Bronchial epithelial cell (primary cell): ENCODE results near the gene BAIAP3. TPM values are rescaled to one million over a fixed set of nuclear protein-coding genes. Genes with fewer than 3 reads are reported as not detected.

Experiments used
- DNase-seq: peaks from one replicate; pipeline ENCODE4 v3.0.0-alpha.2; 2010; ENCODE audit warnings: low read depth
- FAIRE-seq: peaks from 2 replicates; lab custom pipeline; 2011; peaks lifted over from hg19 to GRCh38; lab: Jason Lieb, UNC
- H3K27me3 ChIP-seq: 2 replicates; pipeline ENCODE4 v1.5.1; 2011; ENCODE audit warnings: low read length; ENCODE audit not compliant: control insufficient read depth, insufficient read depth
- H3K36me3 ChIP-seq: 2 replicates; pipeline ENCODE4 v1.5.1; 2011; ENCODE audit warnings: low read length; ENCODE audit not compliant: control insufficient read depth, insufficient read depth
- H3K4me3 ChIP-seq: 2 replicates; pipeline ENCODE4 v1.5.1; 2011; ENCODE audit warnings: mild to moderate bottlenecking, low read depth, low read length, control low read depth
- total RNA-seq: library from RNA; depleted of rRNA; stranded (reverse); fragments of >200 nt; gene quantifications from 2 replicates; pipeline ENCODE4 v1.2.1, GENCODE V29; 2014
- TF ChIP-seq, protein P1 (sequence below): IDR thresholded peaks from 2 replicates; pipeline ENCODE4 v1.5.1; 2011; ENCODE audit warnings: mild to moderate bottlenecking, moderate library complexity, low read length, control low read depth, inconsistent platforms; ENCODE audit not compliant: insufficient read depth, severe bottlenecking

Gene BAIAP3
- total RNA-seq, 1 donor from 2014 or later = 0.26 TPM

DNA sequence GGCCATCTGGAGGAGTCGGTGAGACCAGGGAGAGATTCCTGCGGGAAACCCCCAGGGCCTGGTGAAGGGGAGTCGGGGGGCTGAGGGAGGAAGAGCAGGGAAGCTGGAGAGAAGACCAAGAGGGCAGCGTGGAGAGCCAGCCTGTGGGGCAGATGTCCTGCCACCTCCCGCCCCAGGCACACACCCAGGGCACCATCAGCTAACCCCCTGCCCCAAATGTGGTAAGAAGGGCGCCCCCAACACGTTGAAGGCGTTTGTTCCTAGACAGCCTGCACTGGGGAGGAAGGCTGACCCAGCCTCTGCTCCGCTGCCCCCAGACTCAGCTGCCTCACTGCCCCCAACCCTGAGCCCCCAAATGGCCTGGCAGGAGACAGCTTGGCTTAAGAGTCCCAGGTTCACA lies 1.3 kb downstream of the BAIAP3 start:
- H3K36me3 ChIP-seq = no peaks in the 10 kb centered on the region
- TF ChIP-seq, protein P1, sequence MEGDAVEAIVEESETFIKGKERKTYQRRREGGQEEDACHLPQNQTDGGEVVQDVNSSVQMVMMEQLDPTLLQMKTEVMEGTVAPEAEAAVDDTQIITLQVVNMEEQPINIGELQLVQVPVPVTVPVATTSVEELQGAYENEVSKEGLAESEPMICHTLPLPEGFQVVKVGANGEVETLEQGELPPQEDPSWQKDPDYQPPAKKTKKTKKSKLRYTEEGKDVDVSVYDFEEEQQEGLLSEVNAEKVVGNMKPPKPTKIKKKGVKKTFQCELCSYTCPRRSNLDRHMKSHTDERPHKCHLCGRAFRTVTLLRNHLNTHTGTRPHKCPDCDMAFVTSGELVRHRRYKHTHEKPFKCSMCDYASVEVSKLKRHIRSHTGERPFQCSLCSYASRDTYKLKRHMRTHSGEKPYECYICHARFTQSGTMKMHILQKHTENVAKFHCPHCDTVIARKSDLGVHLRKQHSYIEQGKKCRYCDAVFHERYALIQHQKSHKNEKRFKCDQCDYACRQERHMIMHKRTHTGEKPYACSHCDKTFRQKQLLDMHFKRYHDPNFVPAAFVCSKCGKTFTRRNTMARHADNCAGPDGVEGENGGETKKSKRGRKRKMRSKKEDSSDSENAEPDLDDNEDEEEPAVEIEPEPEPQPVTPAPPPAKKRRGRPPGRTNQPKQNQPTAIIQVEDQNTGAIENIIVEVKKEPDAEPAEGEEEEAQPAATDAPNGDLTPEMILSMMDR = no peak
- no peak for DNase-seq
- H3K4me3 ChIP-seq = no peak overlapping the region
- FAIRE-seq = no peak
- peaks cover 36% of the 10 kb centered on the region for H3K27me3 ChIP-seq

DNA sequence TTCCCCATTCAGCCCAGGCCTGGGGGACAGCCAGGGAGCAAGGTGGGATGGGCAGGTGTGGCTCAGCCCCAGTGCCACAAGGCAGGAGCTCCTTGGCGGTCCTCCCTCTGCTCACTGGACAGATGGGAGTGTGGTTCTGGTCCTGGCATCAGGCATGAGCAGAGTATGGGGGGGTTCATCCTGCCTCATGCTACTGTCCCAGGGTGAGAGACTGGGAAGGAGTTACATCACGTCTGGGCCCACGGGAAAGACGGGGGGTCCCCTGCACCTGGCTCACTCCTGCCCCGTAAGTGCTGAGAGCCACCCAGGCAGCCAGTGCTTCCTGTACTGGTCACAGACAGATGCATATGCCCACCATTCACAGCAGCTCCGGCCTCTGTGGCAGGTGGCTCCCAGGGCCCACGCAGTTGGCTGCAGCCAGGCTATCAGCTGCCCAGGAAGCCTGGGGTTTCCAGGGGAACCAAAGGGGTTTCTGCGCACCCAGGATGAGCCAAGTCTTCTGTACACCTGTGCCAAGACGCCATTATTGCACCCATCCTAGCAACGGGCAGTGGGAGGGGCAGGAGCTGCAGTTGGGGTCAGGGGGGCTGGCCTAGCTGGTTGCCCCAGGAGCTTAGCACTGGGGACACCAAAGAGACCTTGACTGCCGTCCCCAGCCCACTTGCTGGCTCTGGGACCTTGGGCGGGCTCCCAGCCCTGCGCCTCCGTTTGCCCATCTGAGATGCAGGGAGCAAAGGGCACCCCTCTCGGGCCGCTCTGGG lies 1.9 kb downstream of the BAIAP3 start:
- no peaks in the 10 kb centered on the region for H3K36me3 ChIP-seq
- no peak overlapping the region for H3K4me3 ChIP-seq
- TF ChIP-seq, protein P1 = no peak
- DNase-seq (no peak), FAIRE-seq (no peak)
- peaks cover 36% of the 10 kb centered on the region for H3K27me3 ChIP-seq

DNA sequence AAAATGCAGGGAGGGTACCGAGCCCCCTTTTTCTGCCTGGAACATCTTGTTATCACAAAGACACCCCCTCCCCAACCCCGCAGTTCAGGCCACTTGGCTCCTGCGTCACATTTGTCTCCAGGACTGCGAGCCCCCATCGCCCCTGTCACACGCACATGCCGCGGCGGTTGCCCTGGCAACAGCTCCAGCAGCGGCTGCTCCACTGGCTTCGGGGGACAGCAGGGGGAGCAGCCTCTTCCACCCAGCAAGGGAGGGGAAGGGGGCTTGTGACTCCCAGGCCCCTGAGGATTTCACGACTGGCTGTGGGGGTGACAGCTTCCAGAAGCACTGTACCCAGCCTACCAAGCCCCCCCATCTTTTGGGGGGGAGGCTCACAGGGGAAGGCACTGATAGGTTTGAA lies 2.6 kb downstream of the BAIAP3 start:
- no peaks in the 10 kb centered on the region for H3K36me3 ChIP-seq
- DNase-seq (no peak), FAIRE-seq (no peak)
- TF ChIP-seq, protein P1 = no peak
- H3K4me3 ChIP-seq = no peak overlapping the region
- peaks cover 36% of the 10 kb centered on the region for H3K27me3 ChIP-seq

DNA sequence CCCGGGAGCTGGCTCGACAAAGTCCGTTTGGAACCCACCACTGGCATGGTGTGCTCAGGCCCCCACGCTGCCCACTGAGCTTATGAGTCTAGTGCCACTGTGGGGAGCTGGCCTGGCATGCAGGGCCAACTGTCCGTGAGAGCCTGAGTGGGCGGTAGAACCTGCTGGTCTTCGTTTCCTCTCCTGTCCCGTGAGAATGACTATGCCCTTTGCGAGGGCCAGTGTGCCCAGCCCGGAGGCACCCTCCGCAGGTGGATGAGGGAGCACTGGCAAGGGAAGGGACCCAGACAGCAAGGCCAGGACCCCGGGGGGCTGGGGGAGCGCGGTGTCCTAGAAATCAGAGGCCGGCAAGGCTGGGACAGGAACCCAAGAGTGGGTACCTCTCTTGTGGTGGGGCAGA lies 3.2 kb downstream of the BAIAP3 start:
- Histone ChIP-seq H3K4me3 (no peak overlapping the region), H3K36me3 (no peaks in the 10 kb centered on the region), H3K27me3 (peaks cover 36% of the 10 kb centered on the region)
- no peak for FAIRE-seq
- TF ChIP-seq, protein P1 = no peak
- no peak for DNase-seq

DNA sequence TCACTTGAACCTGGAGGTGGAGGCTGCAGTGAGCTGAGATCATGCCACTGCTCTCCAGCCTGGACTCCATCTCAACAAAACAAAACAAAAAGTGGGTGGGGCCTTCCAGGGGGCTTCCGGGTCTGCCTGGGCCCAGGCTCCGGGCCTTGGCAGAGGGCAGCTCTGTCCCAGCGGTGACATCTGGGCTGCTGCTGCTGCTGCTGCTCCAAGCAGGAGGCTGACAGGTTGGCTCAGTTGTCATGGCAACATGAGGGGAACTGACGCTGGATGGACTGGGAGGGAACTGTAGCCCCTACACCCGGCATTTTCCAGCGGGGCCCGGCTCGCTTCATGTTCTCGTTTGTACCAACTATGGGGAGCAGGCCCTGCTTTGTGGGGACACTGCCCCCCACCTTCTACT lies 4.0 kb downstream of the BAIAP3 start:
- Histone ChIP-seq H3K36me3 (no peaks in the 10 kb centered on the region), H3K27me3 (peaks cover 31% of the 10 kb centered on the region)
- DNase-seq = no peak

More for the DNA sequence above, 4.0 kb downstream of the BAIAP3 start:
- no peak overlapping the region for H3K4me3 ChIP-seq
- FAIRE-seq = no peak
- TF ChIP-seq, protein P1 = no peak
